NCI-H2171 (cell line): ENCODE data around the gene ATP5F1C.
"Not testable (repeated sequence)": the region's sequence is repeated elsewhere in the genome, so short reads cannot be mapped to it uniquely, and the experiment has no call there.

Experiments used
- DNase-seq: peaks from one replicate; lab custom pipeline; 2025; lab: John Stamatoyannopoulos, UW

Gene ATP5F1C

DNA sequence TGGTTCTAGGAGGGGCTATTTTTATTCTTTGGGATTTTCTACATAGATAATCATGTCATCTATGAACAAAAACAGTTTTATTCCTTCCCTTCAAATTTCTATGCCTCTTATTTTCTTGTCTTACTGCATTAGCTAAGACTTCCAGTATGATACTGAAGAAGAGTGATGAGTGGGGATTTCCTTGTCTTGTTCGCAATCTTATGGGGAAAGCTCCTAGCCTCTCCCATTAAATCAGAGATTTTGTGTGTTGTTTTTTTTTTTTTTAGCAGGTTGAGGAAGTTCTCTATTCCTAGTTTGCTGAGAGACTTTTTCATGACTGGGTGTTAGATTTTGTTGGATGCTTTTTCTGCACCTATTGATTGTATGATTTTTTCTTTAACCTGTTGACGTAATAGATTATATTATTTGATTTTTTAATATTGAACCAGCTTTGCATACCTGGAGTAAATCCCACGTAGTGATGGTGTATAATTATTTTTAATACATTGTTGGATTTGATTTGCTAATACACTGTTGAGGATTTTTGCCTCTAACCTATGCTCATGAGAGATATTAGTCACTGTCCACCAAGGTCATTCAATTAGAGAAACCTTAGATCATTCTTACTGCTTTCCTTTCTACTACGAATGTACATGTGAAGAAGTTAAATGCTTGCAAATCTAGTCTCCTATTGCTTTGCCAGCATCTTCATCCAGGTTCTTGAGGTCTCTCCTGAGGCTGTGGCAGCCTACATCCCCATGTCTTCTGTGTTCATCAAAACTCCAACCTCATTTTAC lies 6.5 kb downstream of the ATP5F1C start:
- DNase-seq: no peak

DNA sequence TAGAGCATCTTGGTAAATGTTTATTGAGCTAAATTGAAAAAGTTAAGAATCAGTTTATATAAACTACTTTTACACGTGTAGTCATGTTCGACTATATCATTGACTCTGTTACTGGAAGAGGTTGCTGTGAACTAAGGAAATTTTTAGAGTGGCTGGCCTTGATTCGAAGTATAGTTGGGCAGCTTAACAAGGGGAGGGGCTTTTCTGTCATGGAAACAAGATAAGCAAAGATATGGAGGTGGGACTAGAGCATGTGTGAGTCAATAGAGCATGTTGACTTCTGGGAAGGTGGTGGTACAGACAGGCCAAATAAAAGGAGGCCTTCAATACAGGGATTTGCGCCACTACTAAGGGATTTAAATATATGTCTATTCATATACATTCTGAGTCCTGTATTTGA lies 7.6 kb downstream of the ATP5F1C start:
- no peak for DNase-seq

DNA sequence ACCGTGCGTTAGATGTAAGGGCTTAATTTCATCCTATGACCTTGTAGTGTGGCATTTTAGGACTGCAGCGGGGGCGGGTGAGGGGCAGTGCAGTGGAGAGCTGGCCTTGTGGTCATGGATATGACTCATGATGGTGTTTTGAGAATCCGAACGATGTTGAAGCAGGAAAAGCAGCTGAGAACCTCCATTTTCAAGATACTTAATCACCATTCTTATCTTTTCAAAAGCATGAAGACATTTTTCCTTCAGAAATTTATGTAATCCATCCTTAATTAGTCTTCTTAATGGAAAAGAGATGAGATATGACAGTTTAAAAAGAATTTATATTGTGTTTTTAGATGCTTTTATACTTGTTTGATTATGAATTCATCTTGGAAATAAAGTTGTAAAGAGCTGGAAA lies 9.6 kb downstream of the ATP5F1C start:
- DNase-seq: no peak

DNA sequence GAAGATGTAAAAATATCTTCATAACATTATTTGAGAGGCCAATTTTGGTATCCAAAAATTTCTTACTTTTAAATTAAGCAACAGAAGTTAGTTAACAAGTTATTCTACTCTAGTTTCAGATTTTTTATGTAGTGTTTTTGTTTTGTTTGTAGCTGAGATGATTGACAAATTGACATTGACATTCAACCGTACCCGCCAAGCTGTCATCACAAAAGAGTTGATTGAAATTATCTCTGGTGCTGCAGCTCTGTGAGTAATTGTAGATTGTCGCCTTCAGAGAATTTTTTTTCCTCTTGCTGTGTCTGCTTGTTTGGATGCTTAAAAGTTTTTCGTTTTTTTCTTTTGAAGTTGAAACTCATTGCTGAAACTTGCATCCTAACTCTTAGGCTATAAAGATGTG lies 14.6 kb downstream of the ATP5F1C start:
- no peak for DNase-seq

DNA sequence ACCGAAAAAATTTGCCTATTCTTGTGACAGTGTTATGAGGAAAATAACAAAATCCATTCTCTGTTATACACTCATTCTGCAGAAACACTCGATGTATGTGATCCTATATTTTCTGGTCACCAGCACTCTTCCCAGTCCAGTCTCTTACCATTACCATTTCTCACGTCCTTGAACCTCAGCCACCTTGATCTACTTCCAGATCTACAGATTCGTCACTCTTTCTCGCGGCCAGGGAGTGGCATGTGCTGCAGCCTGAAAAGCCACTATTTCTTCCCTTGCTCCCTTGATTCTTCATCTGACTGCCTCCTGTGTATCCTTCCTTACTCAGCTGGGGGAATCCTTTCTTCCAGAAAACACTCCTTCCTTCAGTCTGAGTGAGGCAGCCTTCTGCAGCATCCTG lies 16.2 kb downstream of the ATP5F1C start:
- DNase-seq: no peak

DNA sequence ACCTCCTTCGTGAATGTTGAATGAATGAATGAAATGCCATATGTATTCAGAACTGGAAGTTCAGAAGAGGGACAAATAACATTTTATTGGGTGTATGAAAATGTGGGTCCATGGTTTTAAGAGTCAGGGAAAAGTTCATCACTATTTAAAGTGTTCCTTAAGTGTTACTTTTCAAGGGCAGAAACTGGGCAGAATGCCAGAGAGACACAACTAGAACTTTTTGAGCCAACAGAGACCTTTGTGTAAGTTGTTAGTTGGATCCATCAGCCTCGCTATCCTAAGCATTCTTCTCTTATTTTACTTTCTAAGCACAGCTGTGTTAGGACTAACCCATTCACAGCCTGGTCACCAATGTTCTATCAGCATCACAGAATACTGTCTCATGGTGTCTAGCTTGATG lies 16.8 kb downstream of the ATP5F1C start:
- DNase-seq: no peak

DNA sequence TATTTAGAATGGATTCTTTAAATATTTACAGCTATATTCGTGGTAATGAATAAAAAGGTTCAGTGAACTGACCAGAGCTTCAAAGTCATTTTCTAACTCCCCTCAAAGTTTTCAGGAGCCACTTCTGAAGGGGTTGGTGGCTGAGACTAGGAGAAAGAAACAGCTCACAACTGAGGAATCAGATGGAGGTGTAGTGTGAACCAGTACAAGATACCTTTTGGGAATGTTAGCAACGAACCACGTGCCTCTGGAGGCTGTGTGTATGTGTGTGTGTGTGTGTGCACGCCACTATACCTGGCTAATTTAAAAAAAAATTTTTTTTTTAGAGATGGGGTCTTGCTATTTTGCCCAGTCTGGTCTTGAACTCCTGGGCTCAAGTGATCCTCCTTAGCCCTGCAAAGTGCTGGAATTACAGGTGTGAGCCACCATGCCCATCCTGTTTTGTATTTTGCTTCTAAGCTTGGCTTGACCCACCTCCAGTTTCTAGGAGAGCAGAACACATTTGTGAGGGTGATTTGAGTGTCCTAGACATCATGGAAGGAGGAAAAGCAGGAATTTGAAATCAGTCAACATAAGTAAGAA lies 20.8 kb downstream of the ATP5F1C start:
- no peak for DNase-seq

DNA sequence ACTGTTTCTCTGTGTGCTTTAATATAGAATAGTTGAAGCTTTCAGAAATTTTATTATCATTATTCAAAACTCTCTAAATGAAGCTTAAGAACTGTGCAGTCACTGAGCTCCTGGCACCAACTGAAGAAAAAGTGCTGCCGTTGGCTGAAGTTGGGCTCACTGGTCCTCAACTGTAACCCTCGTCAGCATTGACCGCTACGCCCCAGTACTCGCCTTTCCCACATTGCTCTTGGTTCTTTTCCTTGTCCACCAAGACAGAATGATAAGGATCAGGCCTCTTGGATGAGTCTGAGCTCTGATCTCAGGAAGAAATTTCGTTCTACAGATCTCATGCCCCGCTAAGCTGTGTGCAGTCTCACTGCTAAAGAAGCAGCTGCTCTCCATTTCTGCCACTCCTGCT lies 22.5 kb downstream of the ATP5F1C start:
- no peak for DNase-seq

DNA sequence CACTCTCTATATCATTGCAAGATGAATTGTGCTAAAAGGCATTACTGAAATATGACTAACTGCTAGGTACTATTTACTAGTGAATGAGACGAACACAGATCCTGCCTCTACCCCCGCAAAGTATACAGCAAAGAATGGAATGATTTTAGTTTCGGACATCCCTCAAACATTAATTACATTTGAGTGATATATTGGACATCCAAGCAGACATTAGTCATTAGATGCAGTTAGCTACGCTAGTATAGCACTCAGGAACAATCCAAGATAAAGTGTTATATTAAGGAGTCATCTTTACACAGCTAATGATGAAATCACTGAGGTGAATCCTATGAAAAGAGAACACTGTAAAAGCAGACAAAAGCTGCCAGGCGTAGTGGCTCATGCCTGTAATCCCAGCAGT lies 23.0 kb downstream of the ATP5F1C start:
- no peak for DNase-seq

DNA sequence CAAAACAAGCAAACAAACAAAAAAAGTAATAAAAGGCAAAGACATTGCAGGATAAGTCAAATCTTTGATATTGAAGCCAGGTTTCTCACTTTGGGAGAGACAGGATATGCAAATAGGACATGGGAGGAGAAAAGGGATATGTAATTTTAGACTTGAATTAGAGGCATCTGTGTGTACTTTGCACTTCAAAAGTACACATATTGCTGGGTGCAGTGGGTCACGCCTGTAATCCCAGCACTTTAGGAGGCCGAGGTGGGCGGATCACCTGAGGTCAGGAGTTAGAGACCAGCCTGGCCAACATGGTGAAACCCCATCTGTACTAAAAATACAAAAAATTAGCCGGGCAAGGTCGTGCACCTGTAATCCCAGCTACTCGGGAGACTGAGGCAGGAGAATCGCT lies 23.8 kb downstream of the ATP5F1C start:
- DNase-seq: not testable (repeated sequence)

DNA sequence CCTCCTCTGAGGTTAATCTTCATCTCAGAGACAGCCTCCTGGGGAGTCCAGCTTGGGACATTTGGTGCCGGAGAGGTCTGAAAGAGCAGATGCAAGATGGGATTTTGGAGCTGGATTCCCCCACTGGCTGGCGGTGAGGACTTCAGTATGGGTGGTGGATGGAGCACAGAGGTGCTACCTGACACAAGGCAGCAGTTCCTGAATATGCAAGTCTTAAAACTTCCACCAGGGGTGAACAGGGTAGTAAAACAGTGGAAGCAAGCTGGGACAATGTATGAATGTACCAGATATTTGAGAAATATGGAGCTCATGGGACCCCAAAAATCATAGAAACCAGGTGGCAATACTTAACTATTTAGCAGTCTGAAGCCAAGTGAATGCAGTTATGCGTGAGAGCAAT lies 25.5 kb downstream of the ATP5F1C start:
- no peak for DNase-seq

DNA sequence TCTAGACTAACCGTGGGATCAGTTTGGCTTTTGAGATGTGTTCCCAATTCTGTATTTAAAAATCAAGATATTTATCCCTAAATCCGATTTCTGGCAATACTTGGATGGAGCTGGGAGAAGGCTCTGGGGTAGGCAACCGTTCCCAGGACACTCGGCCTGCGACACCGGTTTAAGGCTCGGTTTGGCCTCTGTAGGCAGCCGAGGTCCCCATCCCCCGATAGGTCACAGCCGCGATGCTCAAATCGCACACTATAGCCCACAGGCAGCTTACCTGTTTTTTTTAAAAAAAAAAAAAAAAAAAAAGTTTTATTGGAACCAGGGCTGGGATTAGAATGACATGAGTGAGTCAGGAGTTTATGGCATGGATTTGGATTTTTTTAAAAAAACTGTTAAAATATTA lies 29.6 kb downstream of the ATP5F1C start:
- DNase-seq: no peak

DNA sequence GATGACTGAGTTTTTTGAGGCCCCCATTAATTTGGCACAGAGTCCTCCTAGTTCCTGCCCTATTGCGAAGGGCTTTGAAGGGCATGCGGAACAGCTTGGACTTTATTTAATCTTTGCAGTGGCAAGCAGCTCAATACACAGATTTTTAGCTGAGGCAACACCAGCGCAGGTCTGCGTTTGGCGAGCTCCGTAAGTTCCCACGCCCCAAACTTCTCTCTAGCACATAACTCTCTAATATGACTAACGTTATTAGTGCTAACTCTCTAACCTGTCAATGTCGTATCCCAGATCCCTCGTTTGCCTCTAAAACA lies 30.0 kb downstream of the ATP5F1C start:
- no peak for DNase-seq

DNA sequence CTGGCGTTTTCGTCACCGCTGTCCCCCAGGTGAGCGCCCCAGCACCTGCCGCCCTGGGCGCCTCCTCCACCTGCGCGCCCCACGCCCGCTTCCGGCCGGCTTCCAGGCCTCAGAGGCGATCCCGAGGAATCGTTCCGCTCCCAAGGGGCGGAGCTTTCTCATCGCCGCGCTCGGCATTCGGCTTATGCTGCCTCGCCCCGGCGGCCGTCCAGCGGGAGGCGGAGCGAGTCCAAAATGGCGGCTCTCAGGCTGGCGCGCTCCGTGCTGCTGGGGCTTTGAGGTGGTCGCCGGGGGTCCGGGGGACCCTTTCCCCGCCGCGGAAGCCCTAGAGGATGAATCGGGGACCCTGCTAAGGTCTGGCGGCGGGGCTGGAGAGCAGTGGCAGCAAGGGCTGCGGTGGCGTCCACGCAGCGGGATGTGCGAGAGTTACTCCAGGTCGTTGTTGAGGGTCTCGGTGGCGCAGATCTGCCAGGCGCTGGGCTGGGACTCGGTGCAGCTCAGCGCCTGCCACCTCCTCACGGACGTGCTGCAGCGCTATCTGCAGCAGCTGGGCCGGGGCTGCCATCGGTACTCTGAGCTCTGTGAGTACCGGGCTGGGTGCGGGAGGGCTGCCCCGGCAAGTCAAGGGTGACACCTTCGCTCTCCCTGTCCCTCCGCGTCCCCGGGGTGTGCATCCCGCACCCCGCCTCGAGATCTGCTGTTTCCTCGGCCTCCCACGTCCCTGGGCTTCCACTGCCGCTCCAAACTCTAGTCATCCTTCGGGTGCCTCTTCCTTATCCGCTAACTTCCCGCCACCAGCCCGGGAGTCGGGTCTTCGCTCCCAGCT lies 30.5 kb downstream of the ATP5F1C start, which contains the start of gene TAF3:
TAF3 (plus strand) TSS at position 211 of the 826 bp plus-strand sequence; CDS start at position 416, 205 bp downstream.
- DNase-seq: peak; percentile 83

DNA sequence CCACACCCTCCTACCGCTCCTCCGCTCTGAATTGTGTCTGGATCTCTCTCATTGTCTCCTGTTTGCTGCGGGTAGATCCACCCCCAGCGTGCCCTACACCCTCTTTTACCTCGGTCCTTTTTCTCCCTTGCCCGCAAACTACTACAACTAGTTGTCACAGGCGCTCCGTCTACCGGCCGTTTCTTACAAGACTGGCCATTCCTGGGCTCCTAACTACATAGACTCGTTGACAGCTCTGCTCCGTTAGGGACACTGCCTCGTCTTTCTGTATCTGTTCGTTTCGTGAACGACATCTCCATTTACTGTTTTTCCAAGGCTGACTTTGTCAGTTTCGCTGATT lies 31.1 kb downstream of the ATP5F1C start:
- no peak for DNase-seq

DNA sequence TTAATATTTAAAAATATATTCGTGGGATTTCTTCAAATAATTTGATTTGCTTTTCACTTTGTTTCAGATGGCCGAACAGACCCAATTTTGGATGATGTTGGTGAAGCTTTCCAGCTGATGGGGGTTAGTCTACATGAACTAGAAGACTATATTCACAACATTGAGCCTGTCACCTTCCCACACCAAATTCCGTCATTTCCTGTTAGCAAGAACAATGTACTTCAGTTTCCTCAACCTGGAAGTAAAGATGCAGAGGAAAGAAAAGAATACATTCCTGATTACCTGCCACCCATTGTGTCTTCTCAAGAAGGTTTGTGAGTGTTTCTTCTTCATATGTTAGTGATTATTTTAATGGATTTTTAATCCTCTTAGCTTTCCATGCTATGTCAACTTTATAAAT lies 36.3 kb downstream of the ATP5F1C start:
- no peak for DNase-seq

DNA sequence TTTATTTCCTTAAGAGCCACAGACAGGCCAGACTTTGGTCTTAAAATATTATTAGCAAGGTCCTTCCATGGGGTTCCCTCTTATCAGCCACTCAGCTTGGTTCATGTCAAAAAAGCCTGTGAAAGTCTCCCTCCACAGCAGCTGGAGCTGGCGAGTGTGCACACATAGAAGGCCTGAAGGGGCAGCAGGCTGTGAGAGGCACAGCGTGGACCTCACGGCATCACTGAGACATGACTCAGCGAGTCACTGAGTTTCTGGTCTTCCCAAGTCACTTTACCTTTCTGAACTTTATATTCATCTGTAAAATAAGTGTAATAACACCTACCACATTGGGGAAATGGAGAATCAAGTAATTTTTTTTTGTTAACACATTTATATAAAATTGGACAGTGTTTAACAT lies 39.0 kb downstream of the ATP5F1C start:
- DNase-seq: no peak

DNA sequence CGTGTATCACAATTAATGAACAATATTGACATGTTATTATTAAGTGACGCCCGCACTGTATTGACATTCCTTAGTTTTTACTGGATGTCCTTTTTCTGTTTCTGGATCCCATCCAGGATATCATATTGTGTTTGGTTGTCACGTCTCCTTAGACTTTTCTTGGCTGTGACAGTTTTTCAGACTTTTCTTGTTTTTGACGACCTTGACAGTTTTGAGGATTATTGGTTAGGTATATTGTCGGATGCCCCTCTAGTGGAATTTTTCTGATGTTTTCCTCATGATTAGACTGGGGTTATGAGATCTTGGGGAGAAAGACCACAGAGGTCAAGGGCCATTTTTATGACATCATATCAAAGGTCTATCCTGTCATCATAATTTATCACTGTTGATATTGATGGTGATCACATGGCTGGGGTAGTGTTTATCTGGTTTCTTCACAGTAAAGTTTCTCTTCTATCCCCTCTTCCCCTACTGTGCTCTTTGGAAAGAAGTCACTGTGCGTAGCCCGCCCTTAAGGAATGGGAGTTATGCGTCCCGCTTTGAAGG lies 41.4 kb downstream of the ATP5F1C start:
- no peak for DNase-seq

DNA sequence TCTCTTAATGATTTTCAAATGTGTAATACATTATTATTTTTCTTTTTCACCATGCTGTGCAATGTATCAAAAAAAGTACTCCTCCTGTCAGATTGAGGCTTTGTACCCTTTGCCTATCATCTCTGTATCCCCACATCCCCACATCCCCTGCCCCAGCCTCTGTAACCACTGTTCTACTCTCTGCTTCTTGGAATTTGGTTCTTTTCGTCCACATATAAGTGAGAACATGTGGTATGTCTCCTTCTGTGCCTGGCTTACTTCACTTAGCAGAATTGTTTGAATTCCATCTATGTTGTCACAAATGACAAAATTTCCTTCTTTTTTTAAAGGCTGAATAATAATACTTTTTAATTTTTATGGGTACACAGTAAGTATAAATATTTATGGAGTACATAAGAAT lies 44.1 kb downstream of the ATP5F1C start:
- no peak for DNase-seq

DNA sequence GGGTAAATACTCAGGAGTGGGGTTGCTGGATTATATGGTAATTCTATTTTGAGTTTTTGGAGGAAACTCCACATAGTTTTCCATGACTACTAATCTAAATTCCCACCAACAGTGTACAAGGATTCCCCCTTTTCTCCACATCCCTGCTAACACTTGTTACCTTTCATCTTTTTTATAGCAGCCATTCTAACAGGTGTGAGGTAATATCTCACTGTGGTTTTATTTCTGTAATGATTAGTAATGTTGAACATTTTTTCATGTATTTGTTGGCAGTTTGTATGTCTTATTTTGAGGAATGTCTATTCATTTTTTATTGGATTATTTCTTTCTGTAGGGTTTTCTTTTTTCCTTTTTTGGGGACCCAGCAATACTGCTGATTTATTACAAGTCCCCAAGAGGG lies 45.2 kb downstream of the ATP5F1C start:
- DNase-seq: no peak

DNA sequence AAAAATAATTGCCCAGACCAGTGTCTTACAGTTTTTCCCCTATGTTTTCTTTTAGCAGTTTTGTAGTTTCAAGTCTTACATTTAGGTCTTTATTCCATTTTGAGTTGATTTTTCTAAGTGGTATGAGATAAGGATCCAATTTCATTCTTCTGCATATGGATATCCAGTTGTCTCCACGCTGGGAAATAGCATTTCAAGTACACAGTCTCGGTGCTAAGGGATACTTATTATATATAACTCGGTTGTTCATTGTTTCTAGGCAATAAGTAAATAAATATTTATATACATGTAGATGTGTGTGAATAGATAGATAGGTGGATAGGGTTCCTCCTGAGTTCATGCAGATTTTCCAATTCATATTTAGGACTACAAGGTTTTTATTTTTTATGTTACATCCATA lies 46.3 kb downstream of the ATP5F1C start:
- DNase-seq: no peak

DNA sequence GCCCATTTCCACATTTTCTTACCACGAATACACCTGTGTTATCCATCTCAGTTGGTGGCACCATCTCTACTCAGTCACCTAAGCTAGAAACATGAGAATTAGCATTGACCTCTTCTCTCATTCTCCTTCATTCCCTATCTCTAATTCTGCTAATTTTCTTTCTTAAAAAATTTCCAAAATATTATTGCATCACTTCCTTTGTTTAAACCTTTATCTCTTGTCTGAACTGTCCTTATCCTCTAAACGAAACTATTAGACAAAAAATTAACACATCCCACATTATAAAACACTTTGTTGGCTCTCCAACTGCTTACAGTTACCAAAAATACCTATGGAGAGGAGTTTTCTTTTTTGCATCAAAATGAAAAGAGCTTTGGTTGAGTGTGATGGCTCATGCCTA lies 48.6 kb downstream of the ATP5F1C start:
- no peak for DNase-seq

DNA sequence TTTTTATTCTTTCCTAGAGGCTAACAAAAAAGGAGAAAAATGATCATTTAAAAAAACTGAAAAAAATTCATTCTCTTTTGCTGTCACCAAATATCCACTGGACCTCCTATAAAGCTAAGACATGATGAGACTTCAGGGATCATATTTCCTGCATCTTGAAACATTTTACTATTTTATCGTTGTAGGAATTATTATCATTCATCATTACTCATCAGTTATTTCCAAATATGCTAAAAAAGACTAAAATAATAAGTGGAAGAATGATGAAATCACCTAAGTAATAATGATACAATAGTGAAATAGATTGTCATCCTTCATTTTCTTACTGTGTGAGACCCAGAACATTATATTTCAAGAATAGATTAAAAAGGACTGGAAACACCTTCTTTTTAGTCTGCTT lies 58.6 kb downstream of the ATP5F1C start:
- DNase-seq: no peak
